Measurements from ENCODE around the gene SGPP2.

The SGPP2 gene

DNA sequence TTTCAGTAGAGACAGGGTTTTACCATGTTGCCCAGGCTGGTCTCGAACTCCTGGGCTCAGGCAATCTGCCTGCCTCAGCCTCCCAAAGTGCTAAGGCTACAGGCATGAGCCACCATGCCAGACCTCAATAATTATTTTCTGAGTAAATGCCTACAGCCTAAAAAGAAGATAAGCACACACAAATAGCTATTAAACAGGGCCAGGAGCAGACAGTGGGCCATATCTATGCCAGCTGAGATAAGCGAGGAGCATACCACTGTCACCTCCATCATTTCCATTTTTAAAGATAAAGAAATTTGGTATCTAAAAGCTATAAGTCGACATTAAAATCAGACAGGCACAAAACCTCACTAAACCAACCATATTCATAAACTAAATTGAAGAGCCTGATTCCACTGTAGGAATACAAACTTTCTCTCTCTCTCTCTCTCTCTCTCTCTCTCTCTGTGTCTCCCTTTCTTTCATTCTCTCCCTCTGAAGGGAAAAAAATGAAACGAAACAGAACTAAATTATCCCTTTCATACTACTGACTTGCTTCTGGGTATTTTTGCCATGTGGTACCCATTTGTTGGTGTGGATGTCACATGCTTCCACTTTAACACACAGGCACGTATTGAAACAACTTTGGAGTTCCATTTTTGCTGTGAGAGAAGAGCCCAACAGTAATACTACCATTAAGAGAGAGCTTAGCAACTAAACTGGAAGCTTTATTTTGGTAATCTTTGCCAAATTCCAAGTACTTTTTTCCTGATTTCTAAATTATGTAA lies 180.6 kb downstream of the SGPP2 start:
- Histone ChIP-seq H3K36me3 (peaks cover under 1 to 11% (median 5%) of the 10 kb centered on the region in 3 donors), H3K27ac (no peak overlapping the region), H3K27me3 (no peaks in the 10 kb centered on the region), H3K4me1 (peaks cover 0 to 9% (median 3%) of the 10 kb centered on the region in 4 donors), H3K9me3 (no peaks in the 10 kb centered on the region), H3K4me3 (no peak overlapping the region)
- DNase-seq, result no peak
- intact Hi-C loops (cut with DNase I; ENCODE audit: low total_unique reads), result no loop called here
- TF ChIP-seq, protein P1, sequence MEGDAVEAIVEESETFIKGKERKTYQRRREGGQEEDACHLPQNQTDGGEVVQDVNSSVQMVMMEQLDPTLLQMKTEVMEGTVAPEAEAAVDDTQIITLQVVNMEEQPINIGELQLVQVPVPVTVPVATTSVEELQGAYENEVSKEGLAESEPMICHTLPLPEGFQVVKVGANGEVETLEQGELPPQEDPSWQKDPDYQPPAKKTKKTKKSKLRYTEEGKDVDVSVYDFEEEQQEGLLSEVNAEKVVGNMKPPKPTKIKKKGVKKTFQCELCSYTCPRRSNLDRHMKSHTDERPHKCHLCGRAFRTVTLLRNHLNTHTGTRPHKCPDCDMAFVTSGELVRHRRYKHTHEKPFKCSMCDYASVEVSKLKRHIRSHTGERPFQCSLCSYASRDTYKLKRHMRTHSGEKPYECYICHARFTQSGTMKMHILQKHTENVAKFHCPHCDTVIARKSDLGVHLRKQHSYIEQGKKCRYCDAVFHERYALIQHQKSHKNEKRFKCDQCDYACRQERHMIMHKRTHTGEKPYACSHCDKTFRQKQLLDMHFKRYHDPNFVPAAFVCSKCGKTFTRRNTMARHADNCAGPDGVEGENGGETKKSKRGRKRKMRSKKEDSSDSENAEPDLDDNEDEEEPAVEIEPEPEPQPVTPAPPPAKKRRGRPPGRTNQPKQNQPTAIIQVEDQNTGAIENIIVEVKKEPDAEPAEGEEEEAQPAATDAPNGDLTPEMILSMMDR (IDR thresholded peaks at IDR 0.05), result no peak

DNA sequence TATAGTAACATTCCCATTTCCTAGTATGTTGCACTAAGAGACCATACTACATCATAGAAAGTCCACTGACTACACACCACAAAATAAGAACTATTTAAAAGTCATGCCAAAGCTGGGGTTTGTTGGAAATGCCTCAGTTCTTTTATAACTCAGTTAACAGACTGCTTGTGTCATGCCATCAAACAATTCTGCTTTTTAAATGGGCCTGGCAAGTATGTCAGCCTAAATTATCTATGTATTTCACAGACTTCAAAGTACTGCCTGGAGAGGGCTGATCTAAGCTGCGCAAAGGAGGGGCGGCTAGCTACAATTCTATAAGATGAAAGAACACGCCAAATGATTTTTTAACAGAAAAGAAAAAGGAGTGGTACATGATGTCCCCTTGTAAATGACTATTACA lies 182.0 kb downstream of the SGPP2 start:
- H3K9me3 ChIP-seq, result no peaks in the 10 kb centered on the region
- intact Hi-C loops (cut with DNase I; ENCODE audit: low total_unique reads), result no loop called here

DNA sequence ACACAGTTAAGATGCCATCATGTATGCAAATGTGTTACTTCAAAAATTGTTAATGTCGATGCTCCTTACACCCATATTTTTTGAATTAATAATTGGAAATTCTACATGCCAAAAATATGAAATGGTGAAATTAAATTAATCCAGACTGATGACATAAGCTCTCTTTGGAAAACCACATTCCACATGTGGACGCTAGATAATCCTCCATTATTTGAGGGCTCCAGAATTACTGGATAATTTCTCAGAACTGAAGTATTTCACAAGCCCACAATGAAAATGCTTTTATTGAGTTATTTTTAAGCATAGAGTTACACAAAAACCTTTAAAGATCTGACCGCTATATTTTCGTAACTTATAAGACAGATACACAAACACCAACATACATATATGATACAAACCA lies 183.7 kb downstream of the SGPP2 start:
- peaks cover 0 to 11% (median 5%) of the 10 kb centered on the region in 4 donors for H3K4me1 ChIP-seq
- intact Hi-C loops (cut with DNase I; ENCODE audit: low total_unique reads), result no loop called here
- TF ChIP-seq, protein P1 (IDR thresholded peaks at IDR 0.05), result no peak
- no peak overlapping the region for H3K27ac ChIP-seq
- no peaks in the 10 kb centered on the region for H3K27me3 ChIP-seq
- peaks cover 11 to 33% (median 13%) of the 10 kb centered on the region in 3 donors for H3K36me3 ChIP-seq
- DNase-seq, result no peak
- H3K9me3 ChIP-seq, result no peaks in the 10 kb centered on the region
- H3K4me3 ChIP-seq, result no peak overlapping the region

More for the DNA sequence above, 182.0 kb downstream of the SGPP2 start:
- H3K36me3 ChIP-seq, result peaks cover 0 to 16% (median 5%) of the 10 kb centered on the region in 3 donors
- H3K4me1 ChIP-seq, result peaks cover 0 to 11% (median 5%) of the 10 kb centered on the region in 4 donors
- H3K27me3 ChIP-seq, result no peaks in the 10 kb centered on the region
- TF ChIP-seq, protein P1 (IDR thresholded peaks at IDR 0.05), result no peak
- H3K27ac ChIP-seq, result no peak overlapping the region
- no peak overlapping the region for H3K4me3 ChIP-seq
- no peak for DNase-seq

DNA sequence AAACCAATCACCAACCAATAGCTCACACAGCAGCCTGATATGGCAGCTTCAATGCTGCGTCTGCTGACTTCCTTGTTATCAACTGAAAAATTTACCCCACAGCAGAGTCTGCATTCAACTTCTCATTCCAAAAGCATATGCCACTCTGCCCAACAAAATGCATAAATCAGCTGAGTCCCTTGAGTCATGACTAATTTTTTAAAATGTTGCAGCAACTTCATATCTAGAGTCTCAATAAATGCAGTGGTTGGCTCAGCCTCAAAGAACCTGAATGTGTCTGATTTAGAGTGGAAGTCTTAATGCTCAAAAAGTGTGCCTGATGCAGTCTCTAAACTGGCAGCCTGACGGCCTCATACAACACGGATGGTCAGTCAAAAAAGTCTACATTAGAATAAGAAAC lies 185.0 kb downstream of the SGPP2 start:
- TF ChIP-seq, protein P1 (IDR thresholded peaks at IDR 0.05), result no peak
- H3K4me1 ChIP-seq, result peaks cover 0 to 11% (median 5%) of the 10 kb centered on the region in 4 donors
- intact Hi-C loops (cut with DNase I; ENCODE audit: low total_unique reads), result no loop called here
- peaks cover 8 to 40% (median 17%) of the 10 kb centered on the region in 3 donors for H3K36me3 ChIP-seq
- H3K4me3 ChIP-seq, result no peak overlapping the region
- H3K27me3 ChIP-seq, result no peaks in the 10 kb centered on the region
- DNase-seq, result no peak
- no peak overlapping the region for H3K27ac ChIP-seq
- no peaks in the 10 kb centered on the region for H3K9me3 ChIP-seq

Data from tibial artery (tissue), 4 donors.